HCT116 (cell line): ENCODE measurements around the gene MYH1. TPM values are rescaled to one million over a fixed set of nuclear protein-coding genes. Genes with fewer than 3 reads are reported as not detected.

ENCODE experiments used
- ATAC-seq: fragments of 200-7000 bp; cut with Tn5 transposase; 2 replicates; pipeline ENCODE4 v1.9.1; 2020; ENCODE audit warnings: mild to moderate bottlenecking, moderate library complexity
- BruUV-seq: library from RNA; stranded (reverse); fragments of 400-500 nt; replicated peaks from 2 replicates; lab custom pipeline; 2021; lab: Mats Ljungman, UMichigan
- CTCF ChIA-PET: fragments of 300-600 bp; sonication (Branson Sonifier 250); formaldehyde crosslinking; loops from one replicate; lab custom pipeline; 2021; ENCODE audit warnings: antibody characterized with exemption; lab: Charles Lee
- POLR2A ChIA-PET: fragments of 300-600, 350-600 bp; sonication (Branson Sonifier 250); formaldehyde crosslinking; loops from one replicate; lab custom pipeline; 2021; ENCODE audit warnings: antibody characterized with exemption; lab: Charles Lee
- RAD21 ChIA-PET, 2 experiments: fragments of 300-600 bp; sonication (Branson Sonifier 250); formaldehyde crosslinking; loops; one replicate each; lab custom pipeline; 2023; ENCODE audit warnings: low total read pairs in 2 of 2; ENCODE audit not compliant: uncharacterized antibody in 2 of 2, unreplicated experiment in 2 of 2, low non-redundant PET in 1 of 2; lab: Charles Lee
- DNase-seq: peaks from one replicate; pipeline ENCODE4 v3.0.0-alpha.2; 2010; ENCODE audit warnings: low read depth, low spot score
- H2AFZ ChIP-seq: fragments of 200-600 bp; shearing (Covaris generic), sonication (generic); 2 replicates; pipeline ENCODE4 v1.6.1; 2017; ENCODE audit warnings: low read depth, mixed run types, mixed read lengths, antibody characterized with exemption, low read length; ENCODE audit not compliant: poor library complexity, severe bottlenecking
- H3K27ac ChIP-seq: 2 replicates; pipeline ENCODE4 v1.5.1; 2012; ENCODE audit warnings: low read depth, low read length
- H3K27me3 ChIP-seq: fragments of 200-600 bp; sonication (generic); 2 replicates; pipeline ENCODE4 v1.6.1; 2016; ENCODE audit warnings: mixed run types, low read length, mixed read lengths; ENCODE audit not compliant: insufficient read depth
- H3K36me3 ChIP-seq, 2 experiments: fragments of 200-500 bp in 1 of 2; fragments of 200-600 bp in 1 of 2; sonication (Bioruptor generic) in 1 of 2; sonication (generic) in 1 of 2; 2 replicates each; pipeline versions ENCODE4 v1.5.1 to v1.6.1; 2014 to 2016; ENCODE audit warnings: low read length in 2 of 2, inconsistent platforms in 1 of 2, mixed read lengths in 1 of 2, mixed run types in 1 of 2; ENCODE audit not compliant: insufficient read depth in 2 of 2, control insufficient read depth in 1 of 2
- H3K4me1 ChIP-seq, 2 experiments: fragments of 200-600 bp in 1 of 2; sonication (generic) in 1 of 2; 2 replicates each; pipeline versions ENCODE4 v1.5.1 to v1.6.1; 2012 to 2017; ENCODE audit warnings: low read length in 2 of 2, inconsistent platforms in 1 of 2, mild to moderate bottlenecking in 1 of 2, mixed read lengths in 1 of 2, mixed run types in 1 of 2, moderate library complexity in 1 of 2; ENCODE audit not compliant: insufficient read depth in 2 of 2, control insufficient read depth in 1 of 2
- H3K4me2 ChIP-seq: fragments of 200-600 bp; sonication (generic); 2 replicates; pipeline ENCODE4 v1.6.1; 2017; ENCODE audit warnings: mixed run types, low read length, mixed read lengths
- H3K4me3 ChIP-seq, 2 experiments: fragments of 200-600 bp in 1 of 2; sonication (generic) in 1 of 2; replicated peaks in 1 of 2; 2 replicates each; pipeline ENCODE4 v1.5.1; 2011 to 2016; ENCODE audit warnings: low read length in 2 of 2, control low read depth in 1 of 2, low read depth in 1 of 2, mild to moderate bottlenecking in 1 of 2, mixed read lengths in 1 of 2, mixed run types in 1 of 2
- H3K79me2 ChIP-seq: fragments of 200-600 bp; sonication (generic); 2 replicates; pipeline ENCODE4 v1.6.1; 2017; ENCODE audit warnings: mild to moderate bottlenecking, mixed run types, low read length, moderate library complexity, mixed read lengths; ENCODE audit not compliant: insufficient read depth
- H3K9ac ChIP-seq: fragments of 200-600 bp; sonication (generic); 2 replicates; pipeline ENCODE4 v1.6.1; 2016; ENCODE audit warnings: low read length, mixed read lengths
- H3K9me2 ChIP-seq: fragments of 200-600 bp; sonication (generic), shearing (Covaris generic); 2 replicates; pipeline ENCODE4 v1.6.1; 2017; ENCODE audit warnings: mixed run types, mild to moderate bottlenecking, moderate library complexity; ENCODE audit not compliant: insufficient read depth
- H3K9me3 ChIP-seq, 2 experiments: fragments of 200-500 bp in 1 of 2; fragments of 200-600 bp in 1 of 2; sonication (Bioruptor generic) in 1 of 2; sonication (generic) in 1 of 2; 2 replicates each; pipeline ENCODE4 v1.6.1; 2014 to 2017; ENCODE audit warnings: low read length in 2 of 2, mixed read lengths in 2 of 2, inconsistent platforms in 1 of 2, low read depth in 1 of 2, mild to moderate bottlenecking in 1 of 2, mixed run types in 1 of 2, moderate library complexity in 1 of 2; ENCODE audit not compliant: control insufficient read depth in 1 of 2, insufficient read depth in 1 of 2
- H4K20me1 ChIP-seq: fragments of 200-600 bp; sonication (generic), shearing (Covaris generic); 2 replicates; pipeline ENCODE4 v1.6.1; 2017; ENCODE audit warnings: mixed run types, mild to moderate bottlenecking, moderate library complexity; ENCODE audit not compliant: insufficient read depth
- ATF3 ChIP-seq: IDR thresholded peaks from 2 replicates; pipeline ENCODE4 v1.6.1; 2012
- CEBPB ChIP-seq: IDR thresholded peaks from 2 replicates; pipeline ENCODE4 v1.6.1; 2012; ENCODE audit warnings: low read depth
- CTCF ChIP-seq, 3 experiments: fragments of 200-600 bp in 1 of 3; sonication (generic) in 1 of 3; IDR thresholded peaks in 2 of 3; conservative IDR thresholded peaks in 1 of 3; 2 replicates each; pipeline ENCODE4 v1.5.1; 2012 to 2017; ENCODE audit warnings: low read depth in 2 of 3, low read length in 2 of 3, antibody characterized with exemption in 1 of 3, borderline replicate concordance in 1 of 3, control low read depth in 1 of 3, mild to moderate bottlenecking in 1 of 3, mixed read lengths in 1 of 3, mixed run types in 1 of 3, moderate library complexity in 1 of 3; ENCODE audit not compliant: insufficient read depth in 1 of 3
- ELF1 ChIP-seq: IDR thresholded peaks from 2 replicates; pipeline ENCODE4 v1.6.1; 2012; ENCODE audit warnings: low read depth, borderline replicate concordance
- EZH2 ChIP-seq: fragments of 200-600 bp; sonication (generic); IDR thresholded peaks from 2 replicates; pipeline ENCODE4 v1.6.1; 2017; ENCODE audit warnings: antibody characterized with exemption, mixed run types
- FOSL1 ChIP-seq: IDR thresholded peaks from 2 replicates; pipeline ENCODE4 v1.6.1; 2012; ENCODE audit warnings: low read depth
- POLR2A ChIP-seq: IDR thresholded peaks from 2 replicates; pipeline ENCODE4 v1.7.0; 2011; ENCODE audit warnings: borderline replicate concordance; ENCODE audit not compliant: insufficient read depth, insufficient read length; ENCODE audit errors: extremely low read depth
- POLR2AphosphoS5 ChIP-seq: IDR thresholded peaks from 2 replicates; pipeline ENCODE4 v1.6.1; 2011; ENCODE audit warnings: mild to moderate bottlenecking, low read depth, low read length, moderate library complexity
- RAD21 ChIP-seq: IDR thresholded peaks from 2 replicates; pipeline ENCODE4 v1.6.1; 2012; ENCODE audit warnings: low read depth, mild to moderate bottlenecking
- REST ChIP-seq: IDR thresholded peaks from 2 replicates; pipeline ENCODE4 v1.6.1; 2012; ENCODE audit warnings: low read depth
- SIN3A ChIP-seq: IDR thresholded peaks from 2 replicates; pipeline ENCODE4 v1.6.1; 2012; ENCODE audit warnings: low read depth
- SP1 ChIP-seq: IDR thresholded peaks from 2 replicates; pipeline ENCODE4 v1.6.1; 2012; ENCODE audit warnings: low read depth
- SRF ChIP-seq: IDR thresholded peaks from 2 replicates; pipeline ENCODE4 v1.6.1; 2012; ENCODE audit warnings: low read depth
- YY1 ChIP-seq: IDR thresholded peaks from 2 replicates; pipeline ENCODE4 v1.6.1; 2011; ENCODE audit warnings: low read length, low read depth, moderate library complexity, mild to moderate bottlenecking; ENCODE audit not compliant: insufficient replicate concordance; ENCODE audit errors: extremely low read depth
- ZNF274 ChIP-seq: fragments of 200-500 bp; sonication (Bioruptor generic); IDR thresholded peaks from 2 replicates; pipeline ENCODE4 v1.6.1; 2014; ENCODE audit warnings: mild to moderate bottlenecking, low read depth, low read length, inconsistent platforms
- intact Hi-C: fragments of 100-400 bp; cut with micrococcal nuclease; formaldehyde crosslinking; loops from 2 replicates; pipeline ENCODE4 v1.10.0; 2022
- total RNA-seq: library from RNA; stranded (reverse); gene quantifications from one replicate; pipeline ENCODE4 v1.2.1, GENCODE V29; 2021; ENCODE audit not compliant: unreplicated experiment

MYH1 gene
- total RNA-seq, 1 experiment from 2014 or later: not detected

- Histone ChIP-seq H2AFZ (no peak overlapping the region), H3K79me2 (no peaks in the 10 kb centered on the region), H3K27me3 (peaks cover 17% of the 10 kb centered on the region), H3K9ac (no peak overlapping the region), H3K9me3 (no peaks in the 10 kb centered on the region), H3K4me3 (no peak overlapping the region), H4K20me1 (no peaks in the 10 kb centered on the region), H3K4me2 (no peak overlapping the region), H3K4me1 (no peaks in the 10 kb centered on the region), H3K9me2 (no peaks in the 10 kb centered on the region), H3K36me3 (no peaks in the 10 kb centered on the region), H3K27ac (no peak overlapping the region)
- TF ChIP-seq ZNF274 (no peak), YY1 (no peak), SP1 (no peak), EZH2 (no peak), POLR2A (no peak), POLR2AphosphoS5 (no peak), ATF3 (no peak), SRF (no peak), CEBPB (no peak), CTCF (IDR thresholded peaks at IDR 0.05 in 2 of 3, conservative IDR thresholded peaks at IDR 0.05 in 1 of 3; ENCODE audit: borderline replicate concordance in 1 of 3, insufficient read depth in 1 of 3, low read depth in 2 of 3, low read length in 2 of 3) (no peak), RAD21 (no peak), SIN3A (no peak), REST (no peak), FOSL1 (no peak), ELF1 (no peak)
- ChIA-PET CTCF (no interaction called here), POLR2A (no interaction called here), RAD21 (no interaction called here)
- intact Hi-C loops: loop anchor here (2.0 kb wide), 1 partner anchor 75 kb away; no protein-coding TSS in a partner anchor
- BruUV-seq: no TSS peak
- ATAC-seq: no peak
- no peak for DNase-seq
Measured at GRCh38 chr17:10563991-10564660, 45.8 kb upstream of the MYH1 start.
